GM21381 (cell line): ENCODE data around the gene ACTN2.

Experiments
- ATAC-seq: cut with Tn5 transposase; IDR thresholded peaks from one replicate; pipeline ENCODE4 v1.9.1; 2021; ENCODE audit warnings: mild to moderate bottlenecking, moderate library complexity; ENCODE audit not compliant: unreplicated experiment

ACTN2 gene

GRCh38 chr1:236689713-236690569 lies 3.6 kb downstream of the ACTN2 start:
- ATAC-seq = no peak

- ATAC-seq = no peak
Observed at GRCh38 chr1:236691348-236691747, 5.0 kb downstream of the ACTN2 start.

DNA sequence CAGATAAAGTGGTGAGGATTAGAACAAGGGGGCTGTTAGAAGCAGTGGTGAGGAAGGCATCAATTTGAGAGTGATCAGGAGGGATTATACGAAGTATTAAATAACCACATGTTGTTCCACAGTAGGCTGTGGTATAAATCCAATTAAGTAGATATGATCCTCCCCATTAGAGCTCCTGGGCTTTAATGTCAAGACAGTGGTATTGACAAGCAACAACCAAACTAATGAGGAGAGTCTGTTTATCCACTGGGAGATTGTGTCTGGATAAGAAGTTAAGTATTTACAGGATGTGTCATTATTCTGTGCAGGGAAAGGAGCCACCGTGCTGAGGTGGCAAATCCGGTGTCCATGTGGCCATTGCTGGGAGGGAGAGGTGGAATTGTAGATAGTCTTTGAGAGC lies 5.8 kb downstream of the ACTN2 start:
- no peak for ATAC-seq

DNA sequence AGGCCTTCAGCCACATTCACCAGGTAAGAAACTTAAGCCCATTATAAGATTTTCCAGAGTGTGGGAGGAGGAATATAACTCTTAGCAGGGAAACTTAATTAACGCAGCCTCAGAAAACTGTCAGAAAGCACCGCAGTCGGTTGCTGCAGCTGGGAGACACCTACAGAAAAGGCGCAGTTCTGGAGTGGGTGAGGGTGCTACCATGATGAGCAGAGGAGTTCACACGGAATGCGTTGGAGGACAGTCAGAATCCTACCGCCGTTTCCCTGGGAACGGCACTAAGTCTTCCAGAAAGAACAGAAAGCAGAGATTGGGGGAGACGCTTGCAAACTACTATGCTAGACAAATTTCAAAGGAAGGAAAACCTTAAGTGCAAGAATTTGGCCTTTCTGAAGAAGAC lies 6.4 kb downstream of the ACTN2 start:
- no peak for ATAC-seq

DNA sequence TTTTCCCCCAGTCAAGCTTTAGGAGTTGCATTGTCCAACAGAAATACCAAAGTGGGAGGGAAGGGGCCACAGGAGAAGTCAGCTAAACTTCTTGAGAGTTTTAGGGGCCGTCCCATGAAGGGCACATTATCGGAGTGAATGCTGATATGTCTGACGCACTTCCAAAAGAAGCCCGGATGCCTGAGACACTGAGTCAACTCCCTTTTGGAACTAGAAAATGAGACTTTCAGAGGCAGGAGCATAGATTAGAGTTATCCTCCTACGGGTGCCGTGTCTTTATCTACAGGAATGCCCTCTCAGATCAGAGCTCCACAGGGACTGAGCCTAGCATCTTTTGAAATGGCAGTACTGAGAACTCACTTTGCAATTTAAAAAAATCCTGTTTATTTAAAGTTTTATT lies 13.1 kb downstream of the ACTN2 start:
- ATAC-seq = no peak

- no peak for ATAC-seq
Observed at GRCh38 chr1:236700903-236701302, 14.6 kb downstream of the ACTN2 start.

GRCh38 chr1:236701782-236702181 lies 15.5 kb downstream of the ACTN2 start:
- ATAC-seq = no peak

- ATAC-seq = no peak
Observed at GRCh38 chr1:236702791-236703394, 16.6 kb downstream of the ACTN2 start.

GRCh38 chr1:236705771-236706170 lies 19.5 kb downstream of the ACTN2 start:
- no peak for ATAC-seq

- no peak for ATAC-seq
Observed at GRCh38 chr1:236706183-236706582, 19.9 kb downstream of the ACTN2 start.

DNA sequence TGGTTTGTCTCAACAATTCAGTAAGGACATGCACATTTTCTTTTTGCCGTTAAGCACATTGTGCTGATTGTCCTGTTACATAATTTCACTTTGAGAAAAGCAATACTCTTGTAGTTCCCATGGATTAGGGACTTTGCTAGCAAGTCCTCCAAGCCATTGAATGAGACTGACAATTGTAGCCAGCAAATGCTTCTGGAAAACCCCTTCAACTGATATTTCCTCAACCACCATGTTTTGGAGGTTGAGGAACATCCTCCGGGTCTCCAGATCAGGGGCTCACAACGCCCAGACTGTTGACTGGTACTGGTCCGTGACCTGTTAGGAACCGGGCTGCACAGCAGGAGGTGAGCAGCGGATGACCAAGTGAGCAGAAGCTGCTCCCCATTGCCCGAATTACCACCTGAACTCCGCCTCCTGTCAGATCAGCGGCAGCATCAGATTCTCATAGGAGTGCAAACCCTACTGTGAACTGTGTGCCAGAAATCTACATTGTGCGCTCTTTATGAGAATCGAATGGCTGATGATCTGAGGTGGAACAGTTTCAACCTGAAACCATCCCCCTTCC lies 24.1 kb downstream of the ACTN2 start:
- no peak for ATAC-seq

DNA sequence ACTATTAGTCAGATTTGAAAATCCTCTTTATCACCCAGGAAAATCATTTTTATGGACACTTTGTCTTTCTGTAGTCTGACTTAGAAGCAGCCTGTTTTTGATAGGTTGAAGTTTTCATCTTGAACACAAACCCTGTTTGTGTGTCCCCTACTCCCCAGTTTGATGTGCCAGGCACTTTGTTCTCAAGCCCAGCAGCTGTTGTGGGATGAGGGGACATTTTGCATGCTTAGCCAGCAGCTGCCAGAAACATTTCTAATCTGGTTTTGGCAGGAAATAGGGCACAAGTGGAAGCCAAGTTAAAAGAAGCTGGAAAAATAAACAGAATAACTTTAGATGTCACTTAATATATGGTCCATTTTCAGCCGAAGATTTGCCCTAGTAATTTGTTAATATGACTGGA lies 29.9 kb downstream of the ACTN2 start:
- ATAC-seq = no peak

DNA sequence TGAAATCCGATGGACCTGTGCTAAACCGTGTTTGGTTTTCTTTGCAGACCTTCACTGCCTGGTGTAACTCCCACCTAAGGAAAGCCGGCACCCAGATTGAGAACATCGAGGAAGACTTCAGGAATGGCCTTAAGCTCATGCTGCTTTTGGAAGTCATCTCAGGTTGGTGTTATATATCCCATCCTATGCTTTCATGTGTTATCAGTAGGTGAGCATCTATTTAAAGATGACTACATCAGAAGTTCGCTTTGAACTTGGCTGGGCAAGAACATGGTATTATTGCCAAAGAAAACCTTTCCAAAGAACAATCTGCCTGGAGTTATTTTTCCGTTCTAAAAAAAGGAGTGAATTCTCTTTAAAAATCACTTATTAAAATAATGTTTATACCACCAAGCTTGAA lies 31.5 kb downstream of the ACTN2 start:
- ATAC-seq = no peak

DNA sequence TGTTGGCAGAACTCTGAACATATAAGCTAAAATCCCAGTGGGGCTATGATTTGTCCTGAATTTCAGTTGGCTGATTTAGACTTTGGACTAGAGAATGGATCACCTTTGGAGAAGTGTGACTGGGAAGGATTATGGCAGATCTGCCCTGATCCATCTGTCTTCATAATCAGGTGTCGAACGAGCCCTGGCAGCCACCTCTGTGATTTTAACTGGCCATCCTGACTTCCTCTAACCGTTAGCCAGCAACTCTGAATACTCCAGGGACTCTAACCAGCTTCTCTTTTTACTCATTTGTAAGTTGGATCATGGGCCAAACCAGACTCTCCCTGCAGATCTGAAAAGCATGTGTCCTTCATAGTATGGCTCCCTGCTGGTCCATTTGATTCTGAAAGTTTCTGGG lies 32.0 kb downstream of the ACTN2 start:
- no peak for ATAC-seq

- ATAC-seq = no peak
Observed at GRCh38 chr1:236720206-236720605, 33.9 kb downstream of the ACTN2 start.

- no peak for ATAC-seq
Observed at GRCh38 chr1:236720611-236721010, 34.3 kb downstream of the ACTN2 start.

DNA sequence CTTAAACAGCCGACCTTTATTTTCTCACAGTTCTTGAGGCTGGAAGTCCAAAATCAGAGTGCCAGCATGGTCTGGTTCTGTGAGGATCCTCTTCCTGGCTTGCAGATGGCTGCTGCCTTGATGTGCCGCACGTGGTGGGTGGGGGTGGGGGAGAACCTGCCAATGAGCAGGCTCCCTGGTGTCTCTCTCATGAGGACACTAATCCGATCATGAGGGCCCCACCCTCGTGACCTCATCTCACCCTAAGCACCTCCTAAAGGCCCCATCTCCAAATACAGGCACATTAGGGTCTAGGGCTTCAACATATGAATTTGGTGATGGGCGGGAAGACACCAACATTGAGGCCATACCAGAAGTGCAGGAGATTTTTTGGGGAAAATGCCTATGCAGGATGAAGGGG lies 37.8 kb downstream of the ACTN2 start:
- no peak for ATAC-seq

GRCh38 chr1:236724506-236724905 lies 38.2 kb downstream of the ACTN2 start:
- no peak for ATAC-seq

DNA sequence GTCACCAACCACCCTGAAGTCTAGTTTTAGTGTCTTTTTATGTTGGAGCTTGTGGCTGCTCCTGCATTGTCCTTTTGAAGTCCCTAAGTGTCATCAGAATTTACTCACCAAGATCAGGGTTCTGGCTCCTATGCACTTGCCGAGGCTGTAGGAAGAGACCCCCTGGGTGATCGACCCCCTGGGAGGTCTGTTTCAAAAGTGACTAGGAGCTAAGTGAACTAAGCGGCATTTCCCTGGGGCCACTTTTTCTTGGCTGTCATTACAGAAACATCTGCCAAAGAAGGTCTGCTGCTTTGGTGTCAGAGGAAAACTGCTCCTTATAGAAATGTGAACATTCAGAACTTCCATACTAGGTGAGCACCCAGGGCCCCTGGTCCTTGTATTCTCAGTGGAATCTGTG lies 39.4 kb downstream of the ACTN2 start:
- ATAC-seq = no peak

GRCh38 chr1:236727521-236727920 lies 41.2 kb downstream of the ACTN2 start:
- no peak for ATAC-seq

DNA sequence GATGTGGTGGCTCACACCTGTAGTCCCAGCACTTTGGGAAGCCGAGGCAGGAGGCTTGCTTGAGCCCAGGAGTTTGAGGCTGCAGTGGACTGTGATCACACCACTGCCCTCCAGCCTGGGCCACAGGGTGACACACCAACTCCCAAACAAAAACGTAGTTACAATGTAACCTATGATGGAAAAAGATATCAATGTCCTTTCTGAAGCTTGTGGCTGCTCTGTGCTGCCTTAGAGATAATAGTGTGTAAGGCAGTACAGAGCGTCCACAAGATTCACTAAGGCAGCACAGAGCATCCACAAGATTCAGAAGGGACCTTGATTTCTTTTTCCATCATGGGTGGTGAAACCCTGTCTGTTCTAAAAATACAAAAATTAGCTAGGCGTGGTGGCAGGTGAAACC lies 42.5 kb downstream of the ACTN2 start:
- ATAC-seq = no peak

DNA sequence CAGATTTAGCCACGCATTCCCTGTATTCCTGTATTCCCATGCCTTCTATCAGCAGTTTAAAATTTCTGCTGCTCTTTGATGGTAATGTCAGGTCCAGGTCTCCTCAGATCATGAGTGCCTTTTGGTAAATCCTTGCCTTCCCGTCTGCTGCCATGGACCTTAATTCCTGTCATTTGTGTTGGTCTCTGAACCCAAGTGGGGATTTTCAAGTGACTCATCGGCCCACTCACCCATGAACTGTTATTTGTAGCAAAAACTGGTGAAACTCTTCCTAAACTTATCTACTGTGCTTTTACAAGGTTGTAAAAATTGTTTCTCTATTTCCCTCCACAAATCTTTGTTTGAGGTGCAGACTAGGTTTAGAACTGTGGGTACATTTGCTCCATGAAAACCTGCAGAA lies 47.4 kb downstream of the ACTN2 start:
- ATAC-seq = no peak
